ENCODE data around the gene CDC16. TPM values are rescaled to one million over a fixed set of nuclear protein-coding genes. Genes with fewer than 3 reads are reported as not detected.

CDC16 gene
- total RNA-seq, 2 experiments from 2014 or later, result 23.1 to 48.7 TPM

- no peaks in the 10 kb centered on the region for H3K4me1 ChIP-seq (ENCODE audit: insufficient read depth, low read length, poor library complexity, severe bottlenecking)
- no TSS peak for BruUV-seq (replicated peaks)
- H3K79me2 ChIP-seq (ENCODE audit: insufficient read depth, low read depth, low read length), result no peaks in the 10 kb centered on the region
- ChIA-PET POLR2A (no interaction called here), CTCF (ENCODE audit: unreplicated experiment) (no interaction called here)
- no peaks in the 10 kb centered on the region for H4K20me1 ChIP-seq (ENCODE audit: insufficient read depth, low read length)
- H3K9me2 ChIP-seq (ENCODE audit: insufficient read depth, low read length), result no peaks in the 10 kb centered on the region
- H3K4me2 ChIP-seq (ENCODE audit: low read length), result no peak overlapping the region
- no peak for DNase-seq (ENCODE audit: low spot score)
- TF ChIP-seq EZH2phosphoT487 (IDR thresholded peaks at IDR 0.05; ENCODE audit: borderline replicate concordance, low read depth, low read length) (no peak), CTCF (conservative IDR thresholded peaks at IDR 0.05; ENCODE audit: low read length) (no peak)
- H3K36me3 ChIP-seq (ENCODE audit: insufficient read depth, low read length), result peaks cover 40% of the 10 kb centered on the region
- no peak overlapping the region for H2AFZ ChIP-seq (ENCODE audit: low read length)
- intact Hi-C loops (cut with micrococcal nuclease; ENCODE audit: unreplicated experiment), result no loop called here
- no peaks in the 10 kb centered on the region for H3K9me3 ChIP-seq (ENCODE audit: low read length)
- H3K4me3 ChIP-seq (ENCODE audit: low read depth, low read length, poor library complexity, severe bottlenecking), result no peak overlapping the region
- H3K27ac ChIP-seq (ENCODE audit: low read depth, low read length, poor library complexity, severe bottlenecking), result no peak overlapping the region
Measured at GRCh38 chr13:114303700-114304327, 69.1 kb downstream of the CDC16 start.

- intact Hi-C loops (cut with micrococcal nuclease; ENCODE audit: unreplicated experiment), result no loop called here
- DNase-seq (ENCODE audit: low spot score), result no peak
- peaks cover 33% of the 10 kb centered on the region for H3K36me3 ChIP-seq (ENCODE audit: insufficient read depth, low read length)
- no peaks in the 10 kb centered on the region for H3K9me3 ChIP-seq (ENCODE audit: low read length)
- no peak overlapping the region for H3K4me3 ChIP-seq (ENCODE audit: low read depth, low read length, poor library complexity, severe bottlenecking)
- TF ChIP-seq EZH2phosphoT487 (IDR thresholded peaks at IDR 0.05; ENCODE audit: borderline replicate concordance, low read depth, low read length), result no peak
- TF ChIP-seq CTCF (conservative IDR thresholded peaks at IDR 0.05; ENCODE audit: low read length), result no peak
- no peak overlapping the region for H3K27ac ChIP-seq (ENCODE audit: low read depth, low read length, poor library complexity, severe bottlenecking)
- no peaks in the 10 kb centered on the region for H4K20me1 ChIP-seq (ENCODE audit: insufficient read depth, low read length)
- H3K4me1 ChIP-seq (ENCODE audit: insufficient read depth, low read length, poor library complexity, severe bottlenecking), result no peaks in the 10 kb centered on the region
- BruUV-seq (replicated peaks), result no TSS peak
- H3K4me2 ChIP-seq (ENCODE audit: low read length), result no peak overlapping the region
- CTCF ChIA-PET (ENCODE audit: unreplicated experiment), result no interaction called here
- POLR2A ChIA-PET, result no interaction called here
- no peaks in the 10 kb centered on the region for H3K79me2 ChIP-seq (ENCODE audit: insufficient read depth, low read depth, low read length)
- H3K9me2 ChIP-seq (ENCODE audit: insufficient read depth, low read length), result no peaks in the 10 kb centered on the region
- no peak overlapping the region for H2AFZ ChIP-seq (ENCODE audit: low read length)
Measured at GRCh38 chr13:114304346-114305034, 69.8 kb downstream of the CDC16 start.

DNA sequence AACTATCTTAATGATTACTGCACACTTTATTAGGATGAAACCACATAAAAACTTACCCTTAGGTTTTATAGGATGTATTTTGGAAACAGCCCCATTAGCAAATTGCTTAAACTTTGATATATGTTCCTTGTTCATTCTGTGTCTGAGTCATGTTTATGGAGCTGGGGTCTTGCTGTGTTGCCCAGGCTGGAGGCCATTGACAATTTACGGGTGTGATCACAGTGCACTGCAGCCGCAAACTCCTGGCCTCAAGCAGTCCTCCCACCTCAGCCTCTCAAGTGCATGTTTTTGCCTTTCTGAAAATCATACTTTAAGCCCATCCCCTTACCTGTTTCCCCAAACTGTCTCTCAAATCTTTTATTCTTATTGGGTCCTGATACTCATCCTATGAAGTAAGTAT lies 74.4 kb downstream of the CDC16 start:
- no peaks in the 10 kb centered on the region for H3K9me2 ChIP-seq (ENCODE audit: insufficient read depth, low read length)
- no peaks in the 10 kb centered on the region for H4K20me1 ChIP-seq (ENCODE audit: insufficient read depth, low read length)
- intact Hi-C loops (cut with micrococcal nuclease; ENCODE audit: unreplicated experiment), result no loop called here
- H3K9me3 ChIP-seq (ENCODE audit: low read length), result no peaks in the 10 kb centered on the region
- DNase-seq (ENCODE audit: low spot score), result no peak
- ChIA-PET POLR2A (no interaction called here), CTCF (ENCODE audit: unreplicated experiment) (no interaction called here)
- H3K79me2 ChIP-seq (ENCODE audit: insufficient read depth, low read depth, low read length), result peaks cover 4% of the 10 kb centered on the region; the same call in 1 of the 2 replicates
- H3K4me3 ChIP-seq (ENCODE audit: low read depth, low read length, poor library complexity, severe bottlenecking), result no peak overlapping the region
- no peak overlapping the region for H3K27ac ChIP-seq (ENCODE audit: low read depth, low read length, poor library complexity, severe bottlenecking)
- TF ChIP-seq CTCF (conservative IDR thresholded peaks at IDR 0.05; ENCODE audit: low read length) (no peak), EZH2phosphoT487 (IDR thresholded peaks at IDR 0.05; ENCODE audit: borderline replicate concordance, low read depth, low read length) (no peak)
- no peak overlapping the region for H3K4me2 ChIP-seq (ENCODE audit: low read length)
- BruUV-seq (replicated peaks), result no TSS peak
- peaks cover 16% of the 10 kb centered on the region for H3K4me1 ChIP-seq (ENCODE audit: insufficient read depth, low read length, poor library complexity, severe bottlenecking)
- H3K36me3 ChIP-seq (ENCODE audit: insufficient read depth, low read length), result peaks cover 22% of the 10 kb centered on the region
- H2AFZ ChIP-seq (ENCODE audit: low read length), result no peak overlapping the region
